Panc1 (cell line): ENCODE data around the gene PALM2AKAP2. TPM values are rescaled to one million over a fixed set of nuclear protein-coding genes. Genes with fewer than 3 reads are reported as not detected.

Source experiments
- ATAC-seq: fragments of 200-7000 bp; cut with Tn5 transposase; 2 replicates; pipeline ENCODE4 v1.9.1; 2020; ENCODE audit warnings: mild to moderate bottlenecking, moderate library complexity
- BruUV-seq: library from RNA; stranded (reverse); fragments of 400-500 nt; replicated peaks from 2 replicates; lab custom pipeline; 2021; lab: Mats Ljungman, UMichigan
- CTCF ChIA-PET: fragments of 300-600 bp; sonication (Branson Sonifier 250); formaldehyde crosslinking; loops from one replicate; lab custom pipeline; 2022; ENCODE audit warnings: antibody characterized with exemption; lab: Charles Lee
- POLR2A ChIA-PET: fragments of 300-600 bp; sonication (Branson Sonifier 250); formaldehyde crosslinking; loops from one replicate; lab custom pipeline; 2022; ENCODE audit warnings: antibody characterized with exemption; lab: Charles Lee
- DNase-seq: peaks from one replicate; pipeline ENCODE4 v3.0.0-alpha.2; 2010; ENCODE audit warnings: low read depth, low spot score
- H3K27ac ChIP-seq: 2 replicates; pipeline ENCODE4 v1.5.1; 2011; ENCODE audit warnings: mild to moderate bottlenecking, low read length, inconsistent platforms
- H3K27me3 ChIP-seq: fragments of 200-500 bp; sonication (Bioruptor generic); 2 replicates; pipeline ENCODE4 v1.6.0; 2014; ENCODE audit warnings: low read length, inconsistent platforms; ENCODE audit not compliant: control insufficient read depth, insufficient read depth
- H3K36me3 ChIP-seq: fragments of 200-500 bp; sonication (Bioruptor generic); 2 replicates; pipeline ENCODE4 v1.5.1; 2014; ENCODE audit warnings: inconsistent platforms, mild to moderate bottlenecking, low read length, moderate library complexity; ENCODE audit not compliant: control insufficient read depth, insufficient read depth
- H3K4me1 ChIP-seq: 2 replicates; pipeline ENCODE4 v1.5.1; 2011; ENCODE audit warnings: inconsistent platforms, mild to moderate bottlenecking, low read length, moderate library complexity; ENCODE audit not compliant: control insufficient read depth, insufficient read depth
- H3K4me3 ChIP-seq, 2 experiments: 2 replicates each; pipeline ENCODE4 v1.5.1; 2011 to 2012; ENCODE audit warnings: low read depth in 2 of 2, low read length in 2 of 2, mild to moderate bottlenecking in 2 of 2, inconsistent platforms in 1 of 2, moderate library complexity in 1 of 2
- H3K9me3 ChIP-seq: fragments of 200-500 bp; sonication (Bioruptor generic); 2 replicates; pipeline ENCODE4 v1.5.1; 2014; ENCODE audit warnings: low read depth, mild to moderate bottlenecking, inconsistent platforms, low read length, moderate library complexity; ENCODE audit not compliant: control insufficient read depth, insufficient read depth
- CTCF ChIP-seq: fragments of 450-650 bp; IDR thresholded peaks from 2 replicates; pipeline ENCODE4 v1.5.1; 2017; ENCODE audit warnings: mild to moderate bottlenecking
- POLR2AphosphoS5 ChIP-seq: IDR thresholded peaks from 2 replicates; pipeline ENCODE4 v1.6.1; 2012; ENCODE audit warnings: mild to moderate bottlenecking, low read depth, low read length, moderate library complexity
- REST ChIP-seq, 2 experiments: IDR thresholded peaks; 2 replicates each; pipeline ENCODE4 v1.6.1; 2011 to 2012; ENCODE audit warnings: low read depth in 2 of 2, control low read depth in 1 of 2, low read length in 1 of 2, mild to moderate bottlenecking in 1 of 2, moderate library complexity in 1 of 2; ENCODE audit not compliant: insufficient read depth in 1 of 2
- SIN3A ChIP-seq: IDR thresholded peaks from 2 replicates; pipeline ENCODE4 v1.6.1; 2012; ENCODE audit warnings: low read depth, mild to moderate bottlenecking, low read length, moderate library complexity, borderline replicate concordance; ENCODE audit not compliant: insufficient read depth
- TCF7L2 ChIP-seq: IDR thresholded peaks from 2 replicates; pipeline ENCODE4 v1.6.1; 2011; ENCODE audit warnings: mild to moderate bottlenecking, low read depth, low read length, inconsistent platforms
- in situ Hi-C: cut with HindIII; loops from 2 replicates; pipeline ENCODE4 v1.10.0; 2016; ENCODE audit warnings: low sequenced_read_pairs, low pct_unique_long_range_greater_than_20kb
- intact Hi-C: fragments of 100-400 bp; cut with micrococcal nuclease; formaldehyde crosslinking; loops from one replicate; pipeline ENCODE4 v1.10.0; 2022; ENCODE audit not compliant: unreplicated experiment
- total RNA-seq: library from RNA; stranded (reverse); gene quantifications from one replicate; pipeline ENCODE4 v1.2.1, GENCODE V29; 2021; ENCODE audit not compliant: unreplicated experiment

PALM2AKAP2 gene
- total RNA-seq, 1 experiment from 2014 or later, result 0.44 TPM

- no peak for DNase-seq
- H3K4me1 ChIP-seq, result no peaks in the 10 kb centered on the region
- intact Hi-C loops (no loop called here), in situ Hi-C loops (no loop called here)
- no peaks in the 10 kb centered on the region for H3K36me3 ChIP-seq
- no peaks in the 10 kb centered on the region for H3K9me3 ChIP-seq
- H3K4me3 ChIP-seq, result no peak overlapping the region
- no TSS peak for BruUV-seq
- H3K27me3 ChIP-seq, result no peaks in the 10 kb centered on the region
- TF ChIP-seq TCF7L2, result no peak
- TF ChIP-seq SIN3A, result no peak
- no peak for TF ChIP-seq POLR2AphosphoS5
- no peak for TF ChIP-seq REST (IDR thresholded peaks at IDR 0.05; ENCODE audit: insufficient read depth in 1 of 2, low read depth in 2 of 2, low read length in 1 of 2)
- no peak for TF ChIP-seq CTCF
- CTCF ChIA-PET, result no interaction called here
- POLR2A ChIA-PET, result no interaction called here
- no peak for ATAC-seq
- no peak overlapping the region for H3K27ac ChIP-seq
These were observed 20.4 kb upstream of the PALM2AKAP2 start for GRCh38 chr9:109759589-109759988.

GRCh38 chr9:109765278-109765677, 14.7 kb upstream of the PALM2AKAP2 start:
- CTCF ChIA-PET, result no interaction called here
- intact Hi-C loops (no loop called here), in situ Hi-C loops (no loop called here)
- POLR2A ChIA-PET, result no interaction called here
- DNase-seq (no peak), ATAC-seq (no peak)
- no TSS peak for BruUV-seq
- Histone ChIP-seq H3K4me1 (no peaks in the 10 kb centered on the region), H3K9me3 (no peaks in the 10 kb centered on the region), H3K27me3 (no peaks in the 10 kb centered on the region), H3K36me3 (no peaks in the 10 kb centered on the region), H3K27ac (no peak overlapping the region), H3K4me3 (no peak overlapping the region)
- TF ChIP-seq POLR2AphosphoS5 (no peak), SIN3A (no peak), CTCF (no peak), REST (IDR thresholded peaks at IDR 0.05; ENCODE audit: insufficient read depth in 1 of 2, low read depth in 2 of 2, low read length in 1 of 2) (no peak), TCF7L2 (no peak)
